ENCODE measurements around the gene SPTBN1.

- TF ChIP-seq EZH2 (IDR thresholded peaks at IDR 0.05; ENCODE audit: insufficient read depth, poor library complexity, severe bottlenecking) (no peak), EZH2phosphoT487 (IDR thresholded peaks at IDR 0.05; ENCODE audit: insufficient read depth, low read depth) (no peak)
Measured at GRCh38 chr2:54680397-54681041, 224.4 kb downstream of the SPTBN1 start.

All from GM23248 (cell line).